CD14-positive monocyte (primary cell): ENCODE results near the gene LRP8. TPM values are rescaled to one million over a fixed set of nuclear protein-coding genes. Genes with fewer than 3 reads are reported as not detected.

Source experiments
- DNase-seq, 3 donors: peaks; one replicate each; pipeline ENCODE4 v3.0.0-alpha.2; 2011 to 2022
- H2AFZ ChIP-seq: 2 replicates; pipeline ENCODE4 v1.6.0; 2012; ENCODE audit warnings: mild to moderate bottlenecking, low read depth, low read length, inconsistent platforms; ENCODE audit not compliant: insufficient read depth, poor library complexity, severe bottlenecking
- H3K27ac ChIP-seq, 2 donors: 1 replicate in 1 of 2; 2 replicates in 1 of 2; pipeline ENCODE4 v1.5.1; 2012 to 2013; ENCODE audit warnings: low read length in 2 of 2, control low read depth in 1 of 2, inconsistent platforms in 1 of 2, low read depth in 1 of 2, mild to moderate bottlenecking in 1 of 2
- H3K27me3 ChIP-seq, 2 donors: one replicate each; pipeline versions ENCODE4 v1.6.0 to v1.6.1; 2011 to 2013; ENCODE audit warnings: low read length in 2 of 2; ENCODE audit not compliant: control insufficient read depth in 2 of 2, insufficient read depth in 2 of 2
- H3K36me3 ChIP-seq, 2 donors: replicated peaks in 1 of 2; 1 replicate in 1 of 2; 2 replicates in 1 of 2; pipeline versions ENCODE4 v1.5.1 to v1.6.1; 2012 to 2013; ENCODE audit warnings: low read length in 2 of 2, control low read depth in 1 of 2, inconsistent platforms in 1 of 2, mild to moderate bottlenecking in 1 of 2; ENCODE audit not compliant: insufficient read depth in 2 of 2, control insufficient read depth in 1 of 2
- H3K4me1 ChIP-seq, 2 donors: 1 replicate in 1 of 2; 2 replicates in 1 of 2; pipeline versions ENCODE4 v1.5.1 to v1.6.1; 2012 to 2013; ENCODE audit warnings: low read length in 2 of 2, control low read depth in 1 of 2, inconsistent platforms in 1 of 2, mild to moderate bottlenecking in 1 of 2, moderate library complexity in 1 of 2; ENCODE audit not compliant: insufficient read depth in 2 of 2, control insufficient read depth in 1 of 2
- H3K4me2 ChIP-seq: replicated peaks from 2 replicates; pipeline ENCODE3; 2012; ENCODE audit warnings: low read length, moderate library complexity, mild to moderate bottlenecking; ENCODE audit not compliant: poor library complexity, severe bottlenecking; ENCODE audit errors: extremely low read depth
- H3K4me3 ChIP-seq, 3 experiments: fragments of 200-600 bp in 1 of 3; sonication (generic) in 1 of 3; replicated peaks in 1 of 3; 1 replicate in 2 of 3; 2 replicates in 1 of 3; pipeline ENCODE4 v1.5.1; 2011 to 2013; ENCODE audit warnings: low read length in 3 of 3, mild to moderate bottlenecking in 3 of 3, control low read depth in 2 of 3, low read depth in 2 of 3, inconsistent platforms in 1 of 3, moderate library complexity in 1 of 3
- H3K79me2 ChIP-seq: 2 replicates; pipeline ENCODE4 v1.6.0; 2012; ENCODE audit warnings: mild to moderate bottlenecking, control low read depth, inconsistent platforms, low read length, moderate library complexity; ENCODE audit not compliant: insufficient read depth
- H3K9ac ChIP-seq: 2 replicates; pipeline ENCODE4 v1.6.0; 2017; ENCODE audit warnings: low read length, mild to moderate bottlenecking; ENCODE audit not compliant: insufficient read depth, poor library complexity, severe bottlenecking
- H3K9me3 ChIP-seq, 2 donors: replicated peaks in 1 of 2; 1 replicate in 1 of 2; 2 replicates in 1 of 2; pipeline versions ENCODE4 v1.5.1 to v1.6.1; 2012 to 2013; ENCODE audit warnings: low read length in 2 of 2, control low read depth in 1 of 2; ENCODE audit not compliant: control insufficient read depth in 1 of 2, insufficient read depth in 1 of 2
- H4K20me1 ChIP-seq: 2 replicates; pipeline ENCODE4 v1.6.0; 2012; ENCODE audit warnings: mild to moderate bottlenecking, low read length, control low read depth, moderate library complexity; ENCODE audit not compliant: insufficient read depth
- H3K27ac Mint-ChIP-seq, 7 donors: one replicate each; pipeline ENCODE4 v1.8.0; 2020; ENCODE audit warnings: mild to moderate bottlenecking in 7 of 7, mixed read lengths in 7 of 7, moderate library complexity in 6 of 7, inconsistent platforms in 2 of 7
- H3K27me3 Mint-ChIP-seq, 3 donors: one replicate each; pipeline ENCODE4 v1.8.0; 2021 to 2022; ENCODE audit warnings: low read depth in 3 of 3, mild to moderate bottlenecking in 3 of 3, mixed read lengths in 3 of 3, moderate library complexity in 3 of 3, inconsistent platforms in 1 of 3
- H3K36me3 Mint-ChIP-seq, 2 donors: one replicate each; pipeline ENCODE4 v1.8.0; 2020; ENCODE audit warnings: mixed read lengths in 2 of 2, inconsistent platforms in 1 of 2, mild to moderate bottlenecking in 1 of 2
- H3K4me1 Mint-ChIP-seq: one replicate; pipeline ENCODE4 v1.8.0; 2020; ENCODE audit warnings: mild to moderate bottlenecking, mixed read lengths
- H3K4me3 Mint-ChIP-seq, 2 donors: one replicate each; pipeline ENCODE4 v1.8.0; 2020; ENCODE audit warnings: mild to moderate bottlenecking in 2 of 2, mixed read lengths in 2 of 2, moderate library complexity in 1 of 2
- H3K9me3 Mint-ChIP-seq, 7 donors: one replicate each; pipeline ENCODE4 v1.8.0; 2020 to 2022; ENCODE audit warnings: mixed read lengths in 7 of 7, mild to moderate bottlenecking in 6 of 7, moderate library complexity in 6 of 7, inconsistent platforms in 2 of 7
- WGBS: methylation state at CpG from one replicate; pipeline ENCODE4 v1.1.5; 2013; ENCODE audit warnings: missing lambda C conversion rate; ENCODE audit not compliant: insufficient coverage; 5-methylcytosine and 5-hydroxymethylcytosine counted together
- intact Hi-C, 2 donors: fragments of 100-400 bp; cut with micrococcal nuclease; formaldehyde crosslinking; loops; one replicate each; pipeline versions ENCODE4 v1.15.0 to v1.15.1; 2023
- polyA plus RNA-seq, 3 donors: library from polyadenylated mRNA; depleted of rRNA in 1 of 3; unstranded in 2 of 3; stranded (reverse) in 1 of 3; fragments of 300-500 nt in 2 of 3; fragments of >200 nt in 1 of 3; fragmentation: Illumina TruSeq in 2 of 3; gene quantifications; 1 replicate in 2 of 3; 2 replicates in 1 of 3; pipeline ENCODE4 v1.2.3, GENCODE V29; 2012 to 2021
- TF ChIP-seq, protein P1 (sequence below): fragments of 200-600 bp; IDR thresholded peaks from one replicate; pipeline ENCODE4 v1.8.0; 2022; ENCODE audit warnings: antibody characterized with exemption, mild to moderate bottlenecking

LRP8 gene
- polyA plus RNA-seq, 3 donors = 0.76 to 11.3 (median 0.95) TPM

DNA sequence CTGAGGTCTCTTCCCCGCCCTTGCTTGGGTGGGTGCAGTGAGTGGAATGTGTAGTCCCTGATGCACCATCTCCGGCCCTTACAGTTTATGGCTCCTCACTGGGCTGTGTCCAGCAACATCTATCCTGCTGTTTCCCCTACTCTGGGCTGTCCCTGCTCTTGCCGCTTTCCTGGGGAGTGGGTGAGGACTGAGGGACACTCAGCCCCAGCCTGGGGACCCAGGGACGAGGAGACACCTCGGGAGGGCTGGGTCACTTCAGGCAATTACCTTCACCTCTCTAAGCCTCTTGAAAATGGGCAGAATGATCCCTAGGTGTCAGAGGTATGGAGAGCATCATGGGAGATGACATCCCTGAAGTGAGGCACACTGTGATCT, 13.6 kb upstream of the LRP8 start:
- Histone ChIP-seq H3K36me3 (no peaks in the 10 kb centered on the region), H3K27ac (no peak overlapping the region), H3K4me2 (no peak overlapping the region), H3K9ac (no peak overlapping the region), H4K20me1 (no peaks in the 10 kb centered on the region), H2AFZ (no peak overlapping the region), H3K4me1 (no peaks in the 10 kb centered on the region), H3K4me3 (no peak overlapping the region), H3K79me2 (no peaks in the 10 kb centered on the region), H3K9me3 (no peaks in the 10 kb centered on the region), H3K27me3 (no peaks in the 10 kb centered on the region)
- no peak for DNase-seq
- TF ChIP-seq, protein P1, sequence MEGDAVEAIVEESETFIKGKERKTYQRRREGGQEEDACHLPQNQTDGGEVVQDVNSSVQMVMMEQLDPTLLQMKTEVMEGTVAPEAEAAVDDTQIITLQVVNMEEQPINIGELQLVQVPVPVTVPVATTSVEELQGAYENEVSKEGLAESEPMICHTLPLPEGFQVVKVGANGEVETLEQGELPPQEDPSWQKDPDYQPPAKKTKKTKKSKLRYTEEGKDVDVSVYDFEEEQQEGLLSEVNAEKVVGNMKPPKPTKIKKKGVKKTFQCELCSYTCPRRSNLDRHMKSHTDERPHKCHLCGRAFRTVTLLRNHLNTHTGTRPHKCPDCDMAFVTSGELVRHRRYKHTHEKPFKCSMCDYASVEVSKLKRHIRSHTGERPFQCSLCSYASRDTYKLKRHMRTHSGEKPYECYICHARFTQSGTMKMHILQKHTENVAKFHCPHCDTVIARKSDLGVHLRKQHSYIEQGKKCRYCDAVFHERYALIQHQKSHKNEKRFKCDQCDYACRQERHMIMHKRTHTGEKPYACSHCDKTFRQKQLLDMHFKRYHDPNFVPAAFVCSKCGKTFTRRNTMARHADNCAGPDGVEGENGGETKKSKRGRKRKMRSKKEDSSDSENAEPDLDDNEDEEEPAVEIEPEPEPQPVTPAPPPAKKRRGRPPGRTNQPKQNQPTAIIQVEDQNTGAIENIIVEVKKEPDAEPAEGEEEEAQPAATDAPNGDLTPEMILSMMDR = no peak
- Mint-ChIP-seq H3K27ac (no peak overlapping the region), H3K27me3 (peaks cover 1 to 4% (median 3%) of the 10 kb centered on the region in 3 donors), H3K36me3 (no peaks in the 10 kb centered on the region), H3K4me3 (no peak overlapping the region), H3K4me1 (no peaks in the 10 kb centered on the region), H3K9me3 (peaks cover 0 to 5% (median 0%) of the 10 kb centered on the region in 7 donors)
- intact Hi-C loops = no loop called here
- no CpG with 5 or more reads among the region's 5 CpGs for WGBS

DNA sequence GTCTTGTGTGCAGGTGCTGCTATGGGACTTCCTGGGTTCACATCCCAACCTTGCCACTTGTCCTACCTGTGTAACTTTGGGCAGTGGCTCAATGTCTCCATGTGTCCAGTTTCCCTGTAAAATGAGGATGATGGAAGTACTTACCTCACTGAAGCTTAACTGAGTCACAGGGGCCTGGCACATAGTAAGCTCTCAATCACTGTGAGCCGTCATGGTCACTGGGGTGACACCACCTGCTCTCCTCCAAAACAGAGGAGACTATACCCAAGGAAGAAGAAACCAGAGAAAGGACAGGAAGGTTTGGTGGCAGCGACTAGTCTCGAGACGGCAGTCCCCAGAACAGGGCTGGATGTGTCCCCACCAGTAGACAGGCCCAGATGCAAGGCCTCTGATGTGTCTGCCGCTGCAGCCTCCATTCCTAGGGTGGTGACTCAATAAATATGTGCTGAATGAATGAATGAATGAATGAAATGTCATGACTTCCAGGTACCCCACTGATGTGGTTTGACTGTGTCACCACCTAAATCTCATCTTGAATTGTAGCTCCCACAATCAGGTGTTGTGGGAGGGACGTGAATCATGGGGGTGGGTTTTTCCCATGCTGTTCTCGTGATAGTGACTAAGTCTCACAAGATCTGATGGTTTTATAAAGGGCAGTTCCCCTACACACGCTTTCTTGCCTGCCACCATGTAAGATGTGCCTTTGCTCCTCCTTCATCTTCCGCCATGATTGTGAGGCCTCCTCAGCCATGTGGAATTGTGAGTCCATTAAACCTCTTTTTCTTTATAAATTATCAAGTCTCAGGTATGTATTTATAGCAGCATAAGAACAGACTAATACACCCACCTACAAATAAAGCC, 13.0 kb upstream of the LRP8 start:
- H3K4me2 ChIP-seq = no peak overlapping the region
- H3K79me2 ChIP-seq = no peaks in the 10 kb centered on the region
- Mint-ChIP-seq H3K27me3 (peaks cover 3 to 6% (median 3%) of the 10 kb centered on the region in 3 donors), H3K4me1 (no peaks in the 10 kb centered on the region), H3K36me3 (no peaks in the 10 kb centered on the region), H3K27ac (no peak overlapping the region), H3K4me3 (no peak overlapping the region), H3K9me3 (peaks cover 0 to 5% (median 0%) of the 10 kb centered on the region in 7 donors)
- H4K20me1 ChIP-seq = no peaks in the 10 kb centered on the region
- DNase-seq = peak in 1 of 3 donors; percentile 15
- no peak overlapping the region for H3K9ac ChIP-seq
- no peaks in the 10 kb centered on the region for H3K36me3 ChIP-seq
- H2AFZ ChIP-seq = no peak overlapping the region
- TF ChIP-seq, protein P1 = no peak
- WGBS = 100% methylated on average over 6 of the region's 9 CpGs
- H3K27me3 ChIP-seq = no peaks in the 10 kb centered on the region
- no peaks in the 10 kb centered on the region for H3K9me3 ChIP-seq
- H3K4me3 ChIP-seq = no peak overlapping the region
- H3K4me1 ChIP-seq = no peaks in the 10 kb centered on the region
- intact Hi-C loops = no loop called here
- H3K27ac ChIP-seq = no peak overlapping the region
